Measurements from ENCODE around the gene KCTD17. TPM values are rescaled to one million over a fixed set of nuclear protein-coding genes. Genes with fewer than 3 reads are reported as not detected.

The KCTD17 gene
- total and polyA plus RNA-seq, 2 of the 13 experiments (the other 11 are each of a cell fraction or from before 2014, with no cell fraction given): 5.3 to 11.7 TPM

DNA sequence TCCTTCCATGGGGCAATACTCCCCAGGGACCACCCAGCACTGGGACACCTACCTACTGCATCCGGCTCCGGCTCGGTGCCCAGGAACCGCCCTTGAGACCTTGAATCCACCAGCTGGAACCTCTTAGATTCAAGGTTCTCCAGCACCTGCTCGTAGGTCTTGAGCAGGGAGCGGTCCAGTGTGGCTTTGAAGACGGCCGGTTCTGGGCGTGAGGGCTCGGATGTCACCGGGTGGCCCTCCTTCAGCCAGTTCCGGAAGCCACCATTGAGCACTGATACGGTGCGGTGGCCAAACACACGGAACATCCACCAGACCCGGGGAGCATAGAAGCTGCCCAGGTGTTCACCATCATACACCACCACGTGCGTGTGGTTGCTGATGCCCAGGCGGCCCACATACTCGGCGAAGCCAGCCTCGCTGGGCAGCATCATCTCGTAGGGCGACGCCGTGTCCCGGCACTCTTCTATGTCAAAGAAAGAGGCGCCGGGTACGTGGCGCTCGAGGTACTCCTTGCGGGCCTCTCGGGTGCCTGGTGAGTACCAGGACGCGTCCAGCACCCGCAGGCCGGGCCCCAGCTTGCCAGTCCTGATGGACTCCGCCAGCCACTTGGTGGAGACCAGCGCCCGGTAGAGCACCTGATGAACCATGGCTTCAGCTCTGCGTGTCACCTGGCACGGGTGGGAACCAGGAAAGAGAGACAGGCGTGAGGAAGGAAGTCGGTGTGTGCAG lies 33.3 kb upstream of the KCTD17 start:
- peaks cover 75% of the 10 kb centered on the region for H3K4me1 ChIP-seq (ENCODE audit: insufficient read depth, low read length)
- H3K27me3 ChIP-seq (ENCODE audit: control insufficient read depth in 1 of 2, insufficient read depth in 2 of 2, low read length in 2 of 2): no peaks in the 10 kb centered on the region; a peak in 1 of 5 replicates
- ChIA-PET POLR2A (interaction anchor here (0.8 to 11.6 kb wide), 7 partner anchors 13 to 41 kb away, joined by 3 to 383 read pairs (median 6); partner anchors contain the start of gene KCTD17), CTCF (ENCODE audit: low intra/inter-chr PET ratio, low total read pairs) (interaction anchor here (1.8 kb wide), 1 partner anchor 26 kb away, joined by 7 read pairs; no protein-coding TSS in a partner anchor)
- H4K20me1 ChIP-seq (ENCODE audit: insufficient read depth, low read length): peaks cover 29% of the 10 kb centered on the region
- H3K4me3 ChIP-seq (replicated peaks in 1 of 3; ENCODE audit: insufficient read depth in 1 of 3, low read depth in 2 of 3, low read length in 3 of 3): peak overlapping the region; percentile 86 to 94 (median 92)
- DNase-seq (ENCODE audit: low spot score): no peak
- no peak for FAIRE-seq
- H3K9me3 ChIP-seq (ENCODE audit: low read length): no peaks in the 10 kb centered on the region
- ATAC-seq: peak; percentile 1; the same call in 2 of the 3 replicates
- intact Hi-C loops (cut with micrococcal nuclease; ENCODE audit: unreplicated experiment) (no loop called here), in situ Hi-C loops (cut with HindIII; ENCODE audit: extremely low pct_ligation_motif_present, low pct_unique_long_range_greater_than_20kb) (no loop called here)
- H3K79me2 ChIP-seq (ENCODE audit: insufficient read depth, low read length): peaks cover 61% of the 10 kb centered on the region
- BruUV-seq (replicated peaks): no TSS peak
- H3K9ac ChIP-seq (ENCODE audit: insufficient read depth, low read depth, low read length): peak overlapping the region; percentile 95
- WGBS (ENCODE audit: low lambda C conversion rate): 28% methylated on average over 9 of the region's 45 CpGs
- peaks cover 5 to 17% of the 10 kb centered on the region in 2 experiments for H3K36me3 ChIP-seq (replicated peaks in 1 of 2; ENCODE audit: control insufficient read depth in 1 of 2, insufficient read depth in 2 of 2, low read length in 2 of 2)
- H3K4me2 ChIP-seq (ENCODE audit: low read depth, low read length): peak overlapping the region; percentile 91
- peak overlapping the region; percentile 88 for H3K27ac ChIP-seq (ENCODE audit: extremely low read length, insufficient read depth, low read length)
- no peak overlapping the region for H2AFZ ChIP-seq (ENCODE audit: low read length)
- TF ChIP-seq ETV5 (CRISPR knock-in tag; IDR thresholded peaks at IDR 0.05; ENCODE audit: borderline replicate concordance) (no peak), RAD51 (IDR thresholded peaks at IDR 0.05; ENCODE audit: borderline replicate concordance) (no peak), PTBP1 (IDR thresholded peaks at IDR 0.05; ENCODE audit: low read depth, low read length, poor library complexity, severe bottlenecking) (no peak), NFKB2 (CRISPR knock-in tag; IDR thresholded peaks at IDR 0.05; ENCODE audit: borderline replicate concordance) (0 out of 2 replicates have a peak, but pooled peaks have one; percentile 5), TEAD2 (CRISPR knock-in tag; IDR thresholded peaks at IDR 0.05) (no peak), BRCA1 (CRISPR knock-in tag; IDR thresholded peaks at IDR 0.05) (no peak), SIN3A (IDR thresholded peaks at IDR 0.05; ENCODE audit: borderline replicate concordance, low read depth, low read length) (no peak; the same call in 1 of the 2 replicates), CREB1 (IDR thresholded peaks at IDR 0.05) (no peak), CREB1 (CRISPR knock-in tag; IDR thresholded peaks at IDR 0.05) (no peak), ZZZ3 (CRISPR knock-in tag; IDR thresholded peaks at IDR 0.05; ENCODE audit: borderline replicate concordance) (no peak), TMF1 (CRISPR knock-in tag; IDR thresholded peaks at IDR 0.05; ENCODE audit: low read depth) (no peak), ZNF558 (CRISPR knock-in tag; IDR thresholded peaks at IDR 0.05; ENCODE audit: borderline replicate concordance) (0 out of 2 replicates have a peak, but pooled peaks have one; percentile 19), NCOA2 (CRISPR knock-in tag; IDR thresholded peaks at IDR 0.05) (0 out of 2 replicates have a peak, but pooled peaks have one; percentile 6), ATM (IDR thresholded peaks at IDR 0.05; ENCODE audit: borderline replicate concordance) (no peak)
- TF ChIP-seq, protein P1, sequence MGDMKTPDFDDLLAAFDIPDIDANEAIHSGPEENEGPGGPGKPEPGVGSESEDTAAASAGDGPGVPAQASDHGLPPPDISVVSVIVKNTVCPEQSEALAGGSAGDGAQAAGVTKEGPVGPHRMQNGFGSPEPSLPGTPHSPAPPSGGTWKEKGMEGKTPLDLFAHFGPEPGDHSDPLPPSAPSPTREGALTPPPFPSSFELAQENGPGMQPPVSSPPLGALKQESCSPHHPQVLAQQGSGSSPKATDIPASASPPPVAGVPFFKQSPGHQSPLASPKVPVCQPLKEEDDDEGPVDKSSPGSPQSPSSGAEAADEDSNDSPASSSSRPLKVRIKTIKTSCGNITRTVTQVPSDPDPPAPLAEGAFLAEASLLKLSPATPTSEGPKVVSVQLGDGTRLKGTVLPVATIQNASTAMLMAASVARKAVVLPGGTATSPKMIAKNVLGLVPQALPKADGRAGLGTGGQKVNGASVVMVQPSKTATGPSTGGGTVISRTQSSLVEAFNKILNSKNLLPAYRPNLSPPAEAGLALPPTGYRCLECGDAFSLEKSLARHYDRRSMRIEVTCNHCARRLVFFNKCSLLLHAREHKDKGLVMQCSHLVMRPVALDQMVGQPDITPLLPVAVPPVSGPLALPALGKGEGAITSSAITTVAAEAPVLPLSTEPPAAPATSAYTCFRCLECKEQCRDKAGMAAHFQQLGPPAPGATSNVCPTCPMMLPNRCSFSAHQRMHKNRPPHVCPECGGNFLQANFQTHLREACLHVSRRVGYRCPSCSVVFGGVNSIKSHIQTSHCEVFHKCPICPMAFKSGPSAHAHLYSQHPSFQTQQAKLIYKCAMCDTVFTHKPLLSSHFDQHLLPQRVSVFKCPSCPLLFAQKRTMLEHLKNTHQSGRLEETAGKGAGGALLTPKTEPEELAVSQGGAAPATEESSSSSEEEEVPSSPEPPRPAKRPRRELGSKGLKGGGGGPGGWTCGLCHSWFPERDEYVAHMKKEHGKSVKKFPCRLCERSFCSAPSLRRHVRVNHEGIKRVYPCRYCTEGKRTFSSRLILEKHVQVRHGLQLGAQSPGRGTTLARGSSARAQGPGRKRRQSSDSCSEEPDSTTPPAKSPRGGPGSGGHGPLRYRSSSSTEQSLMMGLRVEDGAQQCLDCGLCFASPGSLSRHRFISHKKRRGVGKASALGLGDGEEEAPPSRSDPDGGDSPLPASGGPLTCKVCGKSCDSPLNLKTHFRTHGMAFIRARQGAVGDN (CRISPR knock-in tag; IDR thresholded peaks at IDR 0.05): peak; percentile 80
- TF ChIP-seq, protein P2, sequence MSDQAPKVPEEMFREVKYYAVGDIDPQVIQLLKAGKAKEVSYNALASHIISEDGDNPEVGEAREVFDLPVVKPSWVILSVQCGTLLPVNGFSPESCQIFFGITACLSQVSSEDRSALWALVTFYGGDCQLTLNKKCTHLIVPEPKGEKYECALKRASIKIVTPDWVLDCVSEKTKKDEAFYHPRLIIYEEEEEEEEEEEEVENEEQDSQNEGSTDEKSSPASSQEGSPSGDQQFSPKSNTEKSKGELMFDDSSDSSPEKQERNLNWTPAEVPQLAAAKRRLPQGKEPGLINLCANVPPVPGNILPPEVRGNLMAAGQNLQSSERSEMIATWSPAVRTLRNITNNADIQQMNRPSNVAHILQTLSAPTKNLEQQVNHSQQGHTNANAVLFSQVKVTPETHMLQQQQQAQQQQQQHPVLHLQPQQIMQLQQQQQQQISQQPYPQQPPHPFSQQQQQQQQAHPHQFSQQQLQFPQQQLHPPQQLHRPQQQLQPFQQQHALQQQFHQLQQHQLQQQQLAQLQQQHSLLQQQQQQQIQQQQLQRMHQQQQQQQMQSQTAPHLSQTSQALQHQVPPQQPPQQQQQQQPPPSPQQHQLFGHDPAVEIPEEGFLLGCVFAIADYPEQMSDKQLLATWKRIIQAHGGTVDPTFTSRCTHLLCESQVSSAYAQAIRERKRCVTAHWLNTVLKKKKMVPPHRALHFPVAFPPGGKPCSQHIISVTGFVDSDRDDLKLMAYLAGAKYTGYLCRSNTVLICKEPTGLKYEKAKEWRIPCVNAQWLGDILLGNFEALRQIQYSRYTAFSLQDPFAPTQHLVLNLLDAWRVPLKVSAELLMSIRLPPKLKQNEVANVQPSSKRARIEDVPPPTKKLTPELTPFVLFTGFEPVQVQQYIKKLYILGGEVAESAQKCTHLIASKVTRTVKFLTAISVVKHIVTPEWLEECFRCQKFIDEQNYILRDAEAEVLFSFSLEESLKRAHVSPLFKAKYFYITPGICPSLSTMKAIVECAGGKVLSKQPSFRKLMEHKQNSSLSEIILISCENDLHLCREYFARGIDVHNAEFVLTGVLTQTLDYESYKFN (CRISPR knock-in tag; conservative IDR thresholded peaks at IDR 0.05): no peak
